GM21619 (cell line): ENCODE measurements around the gene TMEM60.
"Not testable (repeated sequence)": the region's sequence is repeated elsewhere in the genome, so short reads cannot be mapped to it uniquely, and the experiment has no call there.

Source experiments
- ATAC-seq: cut with Tn5 transposase; IDR thresholded peaks from one replicate; pipeline ENCODE4 v1.9.1; 2021; ENCODE audit not compliant: unreplicated experiment

Gene TMEM60

DNA sequence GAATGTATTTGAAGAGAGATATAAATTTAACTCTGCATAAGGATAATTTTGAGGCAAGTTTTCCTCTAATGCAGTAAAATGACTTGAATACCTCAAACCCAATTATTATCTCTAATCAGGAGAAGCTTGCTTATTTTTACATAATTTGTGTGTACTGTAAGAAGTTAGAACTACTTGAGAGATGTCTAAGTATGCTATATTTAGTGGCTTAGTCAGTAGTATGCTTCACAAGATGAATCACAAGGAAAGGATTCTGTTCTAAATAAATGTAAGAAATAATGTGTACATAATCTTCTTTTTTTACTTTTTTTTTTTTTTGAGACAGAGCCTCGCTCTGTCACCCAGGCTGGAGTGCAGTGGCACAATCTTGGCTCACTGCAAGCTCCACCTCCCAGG is 14.1 kb upstream of the TMEM60 start:
- no peak for ATAC-seq

DNA sequence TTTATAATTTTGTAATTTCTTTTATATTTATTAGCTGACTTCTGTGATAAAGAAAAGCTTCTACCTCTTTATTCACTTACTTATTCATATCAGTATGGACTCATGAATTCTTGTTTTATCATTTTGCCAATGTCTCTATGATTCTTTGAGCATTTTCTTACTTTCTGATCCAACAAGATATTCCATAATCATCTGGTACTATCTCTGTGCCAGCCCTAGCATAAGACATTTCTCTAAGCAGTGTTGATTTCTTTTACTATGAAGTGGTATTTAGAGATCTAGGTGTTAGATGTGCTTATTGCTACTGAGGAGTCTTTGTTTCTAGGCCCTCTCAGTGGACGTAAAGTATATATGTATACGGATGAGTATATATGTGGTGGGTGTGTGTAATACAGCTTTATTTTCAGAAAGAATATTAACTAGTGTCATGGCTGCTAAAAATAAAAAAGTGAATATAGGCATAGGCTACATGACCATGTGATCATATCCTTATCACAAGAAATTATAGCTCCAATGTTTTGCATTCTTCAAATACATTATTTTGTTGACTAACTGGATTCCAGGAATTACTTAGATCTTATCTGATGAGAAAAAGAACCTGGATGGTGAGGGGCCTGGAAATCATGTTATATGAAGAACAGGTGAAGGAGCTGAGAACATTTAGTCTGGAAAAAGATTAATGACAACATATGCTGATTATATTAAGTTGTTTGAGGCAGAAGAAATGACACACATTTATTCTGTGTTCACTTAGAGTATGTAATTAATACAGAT is 13.5 kb upstream of the TMEM60 start:
- no peak for ATAC-seq

DNA sequence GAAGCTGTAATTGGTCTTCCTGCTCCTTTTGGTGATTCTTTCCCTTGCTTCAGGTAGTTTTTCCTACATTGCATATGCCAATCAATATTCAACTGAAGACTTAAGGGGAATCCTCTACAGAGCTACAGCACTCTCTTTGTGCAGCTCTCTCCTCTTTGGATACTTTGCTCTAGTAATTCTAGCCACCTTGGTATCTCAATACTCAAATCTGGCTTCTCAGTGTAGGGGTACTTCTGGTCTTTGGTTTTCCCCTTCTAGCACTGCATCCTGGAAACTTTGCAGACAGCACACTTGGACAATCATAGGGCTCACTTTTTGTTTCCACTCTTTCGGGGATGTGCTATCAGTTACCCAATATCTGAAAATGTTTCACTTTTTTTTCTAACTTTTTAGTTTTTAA is 10.3 kb upstream of the TMEM60 start:
- no peak for ATAC-seq

DNA sequence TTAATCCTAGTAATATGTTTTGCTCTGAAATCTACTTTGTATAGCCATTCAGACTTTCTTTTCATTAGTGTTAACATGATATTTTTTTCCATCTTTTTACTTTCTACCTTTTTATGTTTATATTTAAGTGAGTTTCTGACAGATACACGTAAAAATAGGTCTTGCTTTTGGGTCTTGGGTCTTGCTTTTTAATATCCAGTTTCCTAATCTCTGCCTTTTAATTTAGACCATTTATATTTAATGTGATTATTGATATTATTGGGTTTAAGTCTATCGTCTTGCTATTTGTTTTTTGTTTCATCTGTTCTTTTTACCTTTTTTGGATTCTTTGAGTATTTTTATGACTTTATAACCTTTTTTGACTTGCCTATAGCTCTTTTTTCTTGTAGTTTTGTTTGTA is 8.2 kb upstream of the TMEM60 start:
- no peak for ATAC-seq

DNA sequence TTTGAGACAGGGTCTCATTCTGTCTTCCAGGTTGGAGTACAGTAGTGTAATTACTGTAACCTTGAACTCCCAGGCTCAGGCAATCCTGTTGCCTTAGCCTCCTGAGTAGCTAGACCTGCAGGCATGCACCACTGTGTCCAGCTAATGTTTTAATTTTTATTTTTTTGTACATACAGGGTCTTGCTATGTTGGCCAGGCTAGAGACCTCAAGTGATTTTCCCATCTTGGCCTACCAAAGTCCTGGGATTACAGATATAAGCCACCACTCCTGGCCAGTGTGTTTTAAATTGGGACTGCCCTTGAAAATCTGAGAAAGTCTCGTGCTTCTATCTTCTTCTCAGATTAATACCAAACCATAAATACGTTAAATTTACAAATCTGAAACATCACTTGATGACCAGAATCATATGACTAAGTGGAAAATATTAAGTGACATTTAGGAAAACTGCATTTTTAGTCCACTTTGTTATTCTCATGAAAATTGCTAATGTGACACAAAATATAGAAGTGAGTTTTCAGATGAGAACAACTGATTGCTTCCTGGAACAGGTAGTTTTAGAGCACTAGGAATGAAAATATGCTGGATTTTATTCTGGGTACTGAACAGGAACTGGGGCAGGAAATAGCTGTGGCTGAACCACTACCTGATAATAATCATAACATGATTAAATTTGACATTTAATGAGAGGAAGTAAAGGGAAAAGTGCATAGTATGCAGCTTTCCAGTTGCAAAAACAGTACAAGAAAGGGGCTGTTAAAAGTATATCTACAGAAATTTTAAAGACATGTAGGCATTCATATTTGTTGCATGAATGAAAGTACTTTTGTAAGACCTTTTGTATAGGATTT is 4.5 kb upstream of the TMEM60 start:
- no peak for ATAC-seq

DNA sequence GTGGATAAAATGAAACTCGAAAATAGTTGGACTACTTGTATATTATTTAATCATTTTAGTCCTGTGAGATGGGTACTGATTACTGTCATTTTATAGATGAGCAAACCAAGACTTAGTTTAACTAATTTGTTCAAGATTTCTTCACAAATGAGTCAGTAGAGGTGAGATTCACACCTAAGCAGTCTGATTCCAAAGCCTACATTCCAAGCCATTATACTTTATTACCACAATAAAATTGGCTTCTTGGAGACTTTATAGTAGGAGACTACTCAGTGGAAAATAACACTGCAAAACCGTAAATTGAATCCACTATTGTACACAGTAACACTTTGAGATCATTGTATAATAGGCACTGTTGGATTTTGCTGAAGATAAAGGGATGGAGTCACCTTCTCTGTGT is 2.5 kb upstream of the TMEM60 start:
- no peak for ATAC-seq

DNA sequence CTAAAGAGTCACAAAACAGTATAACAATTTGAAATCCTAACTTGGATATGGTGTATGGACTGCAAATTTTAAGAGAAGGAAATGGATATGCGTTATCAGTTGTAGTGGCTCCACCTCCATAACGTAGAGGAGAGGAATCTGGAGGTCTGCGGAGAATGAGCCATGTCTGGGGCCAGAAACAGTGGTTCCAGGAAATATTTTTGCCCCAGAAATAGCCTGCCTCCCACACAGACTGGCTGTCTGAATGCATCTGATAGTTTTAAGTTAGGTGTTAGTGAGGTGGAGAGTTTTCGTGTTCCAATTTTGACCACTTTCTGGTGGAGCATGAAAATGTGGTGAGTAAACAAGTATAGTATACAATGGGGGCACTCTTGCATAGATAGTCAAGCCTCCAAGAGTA is 1.9 kb upstream of the TMEM60 start:
- ATAC-seq = no peak

DNA sequence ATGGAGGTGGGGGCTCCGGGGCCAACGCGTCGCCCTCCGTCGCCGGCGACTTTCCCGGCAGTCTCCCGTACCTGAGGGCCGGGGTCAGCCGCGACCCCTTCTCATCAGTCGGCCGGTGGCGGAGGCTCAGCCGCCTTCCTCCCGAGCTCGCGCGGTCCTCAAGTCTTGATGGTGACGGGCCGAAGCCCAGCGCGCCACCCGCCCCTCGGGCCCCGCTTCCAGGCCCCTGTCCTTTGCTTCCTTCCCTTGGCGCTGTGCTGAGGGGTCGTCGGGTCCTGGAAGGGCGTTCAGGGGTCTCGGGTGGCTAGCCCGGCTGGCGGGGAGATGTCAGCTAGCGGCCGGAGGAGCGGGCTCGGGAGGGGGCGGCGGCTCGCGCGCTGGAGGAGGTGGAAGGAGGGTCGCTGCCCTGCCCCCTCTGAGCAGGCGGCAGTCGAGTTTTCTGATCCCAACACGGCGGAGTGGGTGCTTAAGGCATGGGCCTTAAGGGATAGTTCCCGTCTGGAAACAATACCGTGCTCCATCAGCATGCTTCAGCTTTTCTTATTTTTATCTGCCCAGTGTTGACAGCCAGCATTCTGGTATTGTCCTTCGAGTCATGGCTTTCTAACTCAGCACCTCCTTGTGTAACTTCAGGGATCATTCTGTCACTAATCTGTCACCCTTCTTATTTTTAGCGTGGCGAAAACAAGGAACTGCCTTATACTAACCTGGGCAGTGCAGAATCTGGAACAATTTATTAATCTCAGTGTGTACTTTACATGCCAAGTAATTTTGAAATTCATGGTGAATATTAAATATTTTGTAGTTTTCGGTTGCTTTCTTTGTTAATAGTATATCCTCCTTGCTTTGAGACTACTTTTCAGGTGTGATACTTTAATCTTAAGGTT is 1.1 kb upstream of the TMEM60 start:
- no peak for ATAC-seq

DNA sequence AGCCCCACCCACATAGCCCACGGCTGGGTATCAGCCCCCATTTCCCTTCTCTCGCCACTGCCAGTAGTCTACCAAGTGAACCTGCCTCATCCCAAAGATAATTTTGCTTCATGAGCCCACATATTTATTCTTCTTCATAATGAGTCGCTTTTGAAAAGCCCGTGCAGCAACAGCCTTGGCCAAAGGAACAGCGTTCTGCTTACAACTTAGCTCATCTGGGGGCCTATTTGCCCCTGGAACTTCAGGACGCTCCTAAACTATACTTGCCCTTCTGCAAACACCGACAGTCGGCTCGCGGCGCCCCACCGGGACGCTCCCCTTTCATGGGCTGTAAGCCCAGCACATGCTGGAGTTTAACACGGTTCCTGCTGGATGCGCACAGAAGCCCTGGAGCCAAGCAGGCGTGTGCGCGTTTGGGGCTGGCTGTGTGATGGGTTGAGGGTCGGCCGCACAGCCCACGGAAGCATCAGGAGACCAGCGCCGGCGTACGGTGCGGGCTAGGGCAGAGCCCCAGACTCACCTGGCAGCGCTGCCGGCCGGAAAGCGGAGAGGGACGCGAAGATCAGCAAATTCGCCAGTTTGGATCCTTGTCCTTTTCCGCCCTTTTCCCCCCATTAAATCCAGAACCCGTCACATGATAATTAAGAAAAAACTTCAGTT is 370 bp downstream of the TMEM60 start:
- peak; percentile 23 for ATAC-seq

DNA sequence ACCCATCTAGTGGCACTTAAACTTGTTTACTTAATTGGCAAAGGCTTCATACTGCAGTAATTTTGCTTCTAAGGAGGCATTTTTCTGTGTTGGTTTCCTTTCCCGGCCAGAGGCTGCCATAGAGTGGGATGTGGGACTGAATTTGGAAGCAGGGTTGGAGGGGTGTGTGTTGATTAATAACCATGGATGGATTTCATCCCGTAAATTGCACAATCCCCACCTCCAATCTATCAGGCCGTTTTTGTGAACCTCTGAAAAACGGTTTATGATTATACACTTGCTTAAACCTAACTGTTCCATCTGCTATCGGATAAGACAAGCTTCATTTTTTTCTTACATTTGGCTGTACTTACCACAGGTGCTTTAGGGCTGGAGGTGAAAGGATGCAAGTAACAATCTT is 1.3 kb downstream of the TMEM60 start:
- no peak for ATAC-seq

DNA sequence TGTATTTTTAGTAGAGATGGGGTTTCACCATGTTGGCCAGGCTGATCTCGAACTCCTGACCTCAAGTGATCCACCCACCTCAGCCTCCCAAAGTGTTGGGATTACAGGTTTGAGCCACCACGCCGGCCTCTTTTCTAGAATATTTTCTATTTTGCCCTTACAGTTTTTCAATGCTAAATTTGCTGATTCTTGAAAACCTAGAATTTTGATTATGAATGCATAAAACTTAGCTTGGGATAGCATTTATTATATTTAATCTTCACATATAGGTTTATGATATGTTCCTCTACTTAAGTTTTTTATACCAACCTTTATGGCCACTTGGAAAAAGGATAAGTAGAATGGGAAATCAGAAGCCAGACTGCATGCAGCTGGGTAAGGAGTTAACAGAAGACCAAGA is 2.1 kb downstream of the TMEM60 start:
- ATAC-seq = no peak

DNA sequence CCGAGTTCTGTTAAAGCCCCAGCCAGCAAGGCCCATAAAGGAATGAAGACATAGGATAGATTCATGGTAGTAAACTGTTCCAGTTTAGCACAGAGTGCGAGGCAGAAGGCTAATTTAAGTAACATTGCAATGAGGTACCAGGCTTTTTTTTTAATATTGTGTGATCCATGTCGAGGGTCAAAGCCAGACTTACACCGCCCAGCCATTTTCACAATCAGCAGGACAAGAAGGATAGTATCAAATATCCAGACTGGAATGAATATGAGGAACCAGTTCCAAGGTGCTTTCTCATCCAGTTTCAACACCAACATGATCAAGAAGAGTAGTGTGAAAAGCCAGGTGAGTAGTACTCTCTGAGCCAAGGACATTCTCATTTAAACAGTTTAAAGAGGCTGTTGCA is 4.2 kb downstream of the TMEM60 start:
- no peak for ATAC-seq

DNA sequence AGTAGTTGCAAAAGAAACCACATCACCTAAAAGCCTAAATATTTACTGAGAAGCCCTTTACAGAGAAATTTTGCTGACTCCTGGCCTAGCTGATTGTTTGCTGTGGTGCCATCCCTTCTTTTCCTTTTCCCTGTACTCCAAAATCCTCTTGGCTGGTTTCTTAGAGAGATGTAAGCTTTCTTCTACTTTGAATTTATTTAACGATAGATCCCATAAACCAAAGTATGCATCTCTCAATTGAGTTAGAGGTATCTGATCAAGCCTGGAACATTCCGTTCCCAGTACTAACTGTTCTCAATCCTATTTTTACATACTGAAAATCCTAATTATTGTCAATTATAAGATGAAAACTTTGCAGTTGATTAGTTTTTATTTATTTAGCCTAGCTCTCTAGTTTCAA is 6.3 kb downstream of the TMEM60 start:
- ATAC-seq = no peak

DNA sequence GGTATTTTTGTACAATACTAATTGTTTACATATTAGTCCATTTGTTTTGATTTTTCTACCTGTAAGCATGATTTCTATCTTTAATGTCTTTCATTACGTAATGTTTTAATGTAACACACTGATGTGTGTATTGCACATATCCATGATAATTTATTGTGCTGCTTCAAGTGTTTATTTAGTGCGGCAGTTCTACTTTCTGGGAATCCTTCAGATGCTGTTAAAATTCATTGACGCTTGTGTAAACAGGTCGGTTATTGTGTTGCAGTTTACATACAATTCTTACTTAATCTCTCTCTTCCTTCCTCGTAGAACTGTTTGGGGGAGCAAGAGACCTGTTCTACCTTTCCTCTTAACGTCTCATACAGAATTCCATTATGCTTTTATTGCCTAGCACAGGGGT is 6.9 kb downstream of the TMEM60 start:
- ATAC-seq = no peak

DNA sequence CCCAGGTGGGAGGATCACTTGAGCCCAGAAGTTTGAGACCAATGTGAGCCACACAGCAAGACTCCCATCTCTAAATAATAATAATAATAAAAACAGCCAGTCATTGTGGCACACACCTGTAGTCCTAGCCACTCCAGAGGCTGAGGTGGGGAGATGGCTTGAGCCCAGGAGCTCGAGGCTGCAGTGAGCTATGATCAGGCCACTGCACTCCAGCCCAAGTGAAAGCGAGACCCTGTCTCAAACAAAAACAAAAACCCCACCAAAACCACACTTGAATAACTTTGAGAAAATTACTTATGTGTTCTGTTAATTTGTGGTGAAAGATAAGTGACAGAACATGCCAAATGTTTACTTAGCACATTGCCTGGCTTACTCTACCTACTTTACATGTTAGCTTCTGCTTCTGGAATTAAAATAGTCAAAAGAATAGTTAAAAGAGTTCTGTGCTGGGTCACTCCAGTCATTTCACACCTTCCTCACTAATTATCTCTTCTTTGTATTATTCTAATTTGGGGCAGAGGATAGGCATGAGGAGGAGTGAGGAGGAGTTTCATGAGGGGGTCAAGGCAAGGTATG is 9.8 kb downstream of the TMEM60 start:
- ATAC-seq = peak; percentile 54

DNA sequence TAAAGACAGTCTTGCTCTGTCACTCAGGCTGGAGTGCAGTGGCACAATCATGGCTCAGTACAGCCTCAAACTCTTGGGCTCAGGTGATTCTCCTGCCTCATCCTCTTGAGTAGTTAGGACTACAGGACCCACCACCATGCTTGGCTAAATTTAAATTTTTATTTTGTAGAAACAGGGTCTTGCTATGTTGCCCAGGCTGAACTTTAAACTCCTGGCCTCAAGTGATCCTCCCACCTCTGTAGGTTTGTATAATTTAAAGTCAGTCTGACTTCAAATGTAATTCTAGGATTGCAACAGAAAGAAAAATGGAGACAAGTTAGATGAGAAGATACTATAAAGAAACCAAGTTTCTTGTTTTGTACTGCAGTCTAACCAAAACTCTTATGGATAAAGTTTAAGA is 11.5 kb downstream of the TMEM60 start:
- no peak for ATAC-seq

DNA sequence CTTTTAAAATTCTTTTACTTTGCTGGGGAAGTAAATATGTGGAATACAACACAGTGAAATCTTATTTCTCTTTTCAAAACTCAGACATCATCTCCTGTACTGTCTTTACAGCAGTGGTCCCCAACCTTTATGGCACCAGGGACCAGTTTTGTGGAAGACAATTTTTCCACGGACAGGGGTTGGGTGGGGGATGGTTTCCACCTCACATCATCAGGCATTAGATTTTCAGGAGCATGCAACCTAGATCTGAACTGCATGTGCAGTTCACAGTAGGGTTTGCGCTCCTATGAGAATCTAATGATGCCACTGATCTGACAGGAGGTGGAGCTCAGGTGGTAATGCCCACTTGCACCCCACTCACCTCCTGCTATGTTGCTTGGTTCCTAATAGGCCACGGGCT is 12.2 kb downstream of the TMEM60 start:
- no peak for ATAC-seq

DNA sequence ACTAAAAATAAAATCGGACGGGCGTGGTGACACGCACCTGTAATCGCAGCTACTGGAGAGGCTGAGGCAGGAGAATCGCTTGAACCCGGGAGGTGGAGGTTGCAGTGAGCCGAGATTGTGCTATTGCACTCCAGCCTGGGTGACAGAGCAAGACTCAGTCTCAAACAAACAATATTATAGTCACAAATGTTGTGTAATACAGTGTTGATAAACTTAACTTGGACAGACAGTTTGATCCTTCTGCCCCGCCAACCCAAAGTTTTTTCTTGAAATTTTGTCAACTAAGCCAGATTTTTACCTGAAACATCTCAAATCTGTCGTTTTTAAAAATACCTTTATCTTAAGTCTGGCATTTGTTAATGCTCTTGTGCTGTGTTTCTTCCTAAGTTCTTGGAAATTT is 13.8 kb downstream of the TMEM60 start:
- ATAC-seq = not testable (repeated sequence)

DNA sequence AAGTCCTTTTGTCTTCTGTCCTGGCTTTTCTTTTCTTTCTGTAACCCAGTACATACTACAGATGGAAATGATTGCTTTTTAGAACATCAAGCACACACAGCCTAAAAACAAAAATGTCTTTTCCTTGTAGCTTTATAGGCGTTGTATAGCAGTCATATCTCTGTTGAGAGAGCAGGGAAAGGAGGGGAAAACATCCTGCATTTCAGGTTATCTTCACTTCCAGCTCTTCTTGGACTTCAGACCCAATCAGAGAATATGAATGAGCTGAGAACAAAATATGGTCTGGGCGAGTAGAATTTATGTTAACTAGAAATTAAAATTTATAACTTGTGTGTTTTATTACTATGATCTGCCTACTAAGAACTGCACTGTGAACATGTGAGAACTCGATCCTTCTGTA is 14.7 kb downstream of the TMEM60 start:
- no peak for ATAC-seq

DNA sequence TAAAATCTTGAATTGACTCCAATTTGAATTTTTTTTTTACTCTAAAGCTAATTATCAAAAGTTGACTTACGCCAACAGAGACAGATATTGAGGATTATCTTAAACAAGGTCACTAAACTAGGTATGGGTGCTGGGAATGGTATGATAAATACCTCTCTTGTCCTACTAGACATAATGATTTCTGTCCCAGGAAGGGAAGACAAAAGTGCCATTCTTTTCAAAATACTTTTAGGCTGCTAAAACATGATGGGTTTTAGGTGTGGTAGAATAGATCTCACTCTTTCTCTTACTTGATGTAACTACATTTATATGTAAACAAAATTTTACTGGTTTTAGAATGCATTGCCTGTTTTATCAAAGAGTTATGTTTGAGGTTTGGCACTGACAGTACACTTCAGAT is 15.1 kb downstream of the TMEM60 start:
- no peak for ATAC-seq

DNA sequence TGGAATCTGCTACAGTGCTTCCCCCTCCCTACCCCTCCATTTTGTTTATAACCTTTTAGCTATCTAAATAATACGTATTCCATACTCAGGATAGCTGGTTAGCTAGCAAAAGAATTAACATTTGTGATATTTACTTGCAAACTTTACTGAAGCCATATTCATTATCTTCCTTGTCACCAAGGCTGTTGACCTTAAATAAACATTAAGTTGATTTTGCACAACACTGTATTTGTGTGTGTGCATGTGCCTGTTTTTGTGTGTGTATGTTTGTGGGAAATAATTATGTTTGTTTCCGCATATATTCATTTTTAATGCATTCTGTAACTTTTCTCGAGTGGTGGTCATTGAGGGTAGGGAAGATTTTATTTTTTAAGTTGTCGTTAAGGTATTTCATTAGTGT is 15.9 kb downstream of the TMEM60 start:
- no peak for ATAC-seq
